HG03135 (cell line): ENCODE results near the gene MYL1.

Experiments used
- ATAC-seq: cut with Tn5 transposase; IDR thresholded peaks from one replicate; pipeline ENCODE4 v1.9.1; 2021; ENCODE audit warnings: mild to moderate bottlenecking, moderate library complexity; ENCODE audit not compliant: unreplicated experiment

The MYL1 gene

GRCh38 chr2:210315015-210315788 lies at the start of gene MYL1:
MYL1 (minus strand) TSS chr2:210315174; CDS start chr2:210315042, 132 bp downstream.
- no peak for ATAC-seq

- ATAC-seq: no peak
Measured at GRCh38 chr2:210363876-210364275, 48.9 kb upstream of the MYL1 start.

- no peak for ATAC-seq
Measured at GRCh38 chr2:210363261-210363660, 48.3 kb upstream of the MYL1 start.

- no peak for ATAC-seq
Measured at GRCh38 chr2:210360412-210360811, 45.4 kb upstream of the MYL1 start.

- ATAC-seq: no peak
Measured at GRCh38 chr2:210356944-210357343, 42.0 kb upstream of the MYL1 start.

- ATAC-seq: no peak
Measured at GRCh38 chr2:210337159-210337558, 22.2 kb upstream of the MYL1 start.

GRCh38 chr2:210324906-210325305 lies 9.9 kb upstream of the MYL1 start:
- ATAC-seq: no peak

- no peak for ATAC-seq
Measured at GRCh38 chr2:210324458-210324857, 9.5 kb upstream of the MYL1 start.

- no peak for ATAC-seq
Measured at GRCh38 chr2:210323003-210323402, 8.0 kb upstream of the MYL1 start.

GRCh38 chr2:210318891-210319290 lies 3.9 kb upstream of the MYL1 start:
- no peak for ATAC-seq

- ATAC-seq: no peak
Measured at GRCh38 chr2:210318486-210318885, 3.5 kb upstream of the MYL1 start.

GRCh38 chr2:210310550-210310949 lies 4.4 kb downstream of the MYL1 start:
- ATAC-seq: no peak

- ATAC-seq: no peak
Measured at GRCh38 chr2:210309548-210310233, 5.3 kb downstream of the MYL1 start.

GRCh38 chr2:210303498-210303897 lies 11.5 kb downstream of the MYL1 start:
- ATAC-seq: no peak

- ATAC-seq: no peak
Measured at GRCh38 chr2:210302326-210302725, 12.6 kb downstream of the MYL1 start.

- no peak for ATAC-seq
Measured at GRCh38 chr2:210299866-210300373, 15.1 kb downstream of the MYL1 start.

- ATAC-seq: no peak
Measured at GRCh38 chr2:210288408-210288807, 26.6 kb downstream of the MYL1 start.

- no peak for ATAC-seq
Measured at GRCh38 chr2:210287301-210287700, 27.7 kb downstream of the MYL1 start.

GRCh38 chr2:210286123-210286680 lies 28.8 kb downstream of the MYL1 start:
- ATAC-seq: no peak

GRCh38 chr2:210277133-210277532 lies 37.8 kb downstream of the MYL1 start:
- ATAC-seq: no peak

GRCh38 chr2:210271300-210271699 lies 43.7 kb downstream of the MYL1 start:
- no peak for ATAC-seq

- ATAC-seq: no peak
Measured at GRCh38 chr2:210269148-210269547, 45.8 kb downstream of the MYL1 start.
